H1 (cell line): ENCODE measurements around the gene SH2B2.

Source experiments
- POLR2A ChIP-seq, 2 experiments: IDR thresholded peaks; 1 replicate in 1 of 2; 2 replicates in 1 of 2; pipeline ENCODE4 v1.6.1; 2011; ENCODE audit warnings: low read depth in 2 of 2, low read length in 2 of 2, mild to moderate bottlenecking in 2 of 2; ENCODE audit errors: control extremely low read depth in 1 of 2
- POU5F1 ChIP-seq: IDR thresholded peaks from 2 replicates; pipeline ENCODE4 v1.6.1; 2011; ENCODE audit warnings: low read depth, mild to moderate bottlenecking, low read length, moderate library complexity
- SP4 ChIP-seq: IDR thresholded peaks from 2 replicates; pipeline ENCODE4 v1.6.1; 2012; ENCODE audit warnings: low read length, inconsistent platforms
- TAF7 ChIP-seq: optimal IDR thresholded peaks from 2 replicates; pipeline ENCODE3; 2011; ENCODE audit warnings: low read depth, mild to moderate bottlenecking, inconsistent platforms, low read length, moderate library complexity, borderline replicate concordance
- TEAD4 ChIP-seq: IDR thresholded peaks from 2 replicates; pipeline ENCODE4 v1.6.1; 2012; ENCODE audit warnings: low read depth, low read length, inconsistent platforms, mixed read lengths
- TF ChIP-seq, protein P1 (sequence below): IDR thresholded peaks from 2 replicates; pipeline ENCODE4 v1.6.1; 2012; ENCODE audit warnings: inconsistent platforms
- TF ChIP-seq, protein P2 (sequence below), 3 experiments: IDR thresholded peaks; 1 replicate in 2 of 3; 2 replicates in 1 of 3; pipeline versions ENCODE4 v1.5.1 to v1.6.1; 2011; ENCODE audit warnings: low read length in 3 of 3, mild to moderate bottlenecking in 3 of 3, inconsistent platforms in 2 of 3, low read depth in 1 of 3, moderate library complexity in 1 of 3; ENCODE audit not compliant: insufficient read depth in 1 of 3; ENCODE audit errors: control extremely low read depth in 1 of 3

DNA sequence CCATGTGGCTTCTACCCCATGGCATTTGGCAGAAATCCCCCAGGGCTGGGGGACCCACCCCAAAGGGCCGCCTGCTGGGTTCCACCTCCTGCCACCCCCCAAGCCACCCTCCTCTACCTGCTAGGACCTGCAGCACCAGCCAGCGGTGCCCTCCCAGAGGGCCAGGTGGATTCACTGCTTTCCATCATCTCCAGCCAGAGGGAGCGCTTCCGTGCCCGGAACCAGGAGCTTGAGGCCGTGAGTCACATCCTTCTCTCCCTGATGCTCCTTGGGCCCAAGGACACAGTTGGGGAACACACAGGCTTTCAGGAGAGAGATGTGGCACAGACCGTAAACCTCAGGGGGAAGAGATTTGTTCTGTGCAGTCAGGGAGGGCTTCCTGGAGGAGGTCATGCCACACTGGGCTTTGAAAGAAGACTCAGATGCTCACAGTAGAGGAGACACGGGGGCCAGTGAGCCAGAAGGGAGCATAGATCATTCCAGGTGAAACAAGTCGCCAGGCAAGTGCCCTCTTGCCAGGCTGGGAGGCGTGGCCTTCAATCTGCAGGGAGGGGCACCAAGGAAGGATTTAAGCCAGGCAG lies 11.5 kb upstream of the SH2B2 start:
- no peak for TF ChIP-seq TEAD4
- TF ChIP-seq, protein P1, sequence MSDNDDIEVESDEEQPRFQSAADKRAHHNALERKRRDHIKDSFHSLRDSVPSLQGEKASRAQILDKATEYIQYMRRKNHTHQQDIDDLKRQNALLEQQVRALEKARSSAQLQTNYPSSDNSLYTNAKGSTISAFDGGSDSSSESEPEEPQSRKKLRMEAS: no peak
- TF ChIP-seq POLR2A (IDR thresholded peaks at IDR 0.05; ENCODE audit: control extremely low read depth in 1 of 2, low read depth in 2 of 2, low read length in 2 of 2): no peak
- TF ChIP-seq, protein P2, sequence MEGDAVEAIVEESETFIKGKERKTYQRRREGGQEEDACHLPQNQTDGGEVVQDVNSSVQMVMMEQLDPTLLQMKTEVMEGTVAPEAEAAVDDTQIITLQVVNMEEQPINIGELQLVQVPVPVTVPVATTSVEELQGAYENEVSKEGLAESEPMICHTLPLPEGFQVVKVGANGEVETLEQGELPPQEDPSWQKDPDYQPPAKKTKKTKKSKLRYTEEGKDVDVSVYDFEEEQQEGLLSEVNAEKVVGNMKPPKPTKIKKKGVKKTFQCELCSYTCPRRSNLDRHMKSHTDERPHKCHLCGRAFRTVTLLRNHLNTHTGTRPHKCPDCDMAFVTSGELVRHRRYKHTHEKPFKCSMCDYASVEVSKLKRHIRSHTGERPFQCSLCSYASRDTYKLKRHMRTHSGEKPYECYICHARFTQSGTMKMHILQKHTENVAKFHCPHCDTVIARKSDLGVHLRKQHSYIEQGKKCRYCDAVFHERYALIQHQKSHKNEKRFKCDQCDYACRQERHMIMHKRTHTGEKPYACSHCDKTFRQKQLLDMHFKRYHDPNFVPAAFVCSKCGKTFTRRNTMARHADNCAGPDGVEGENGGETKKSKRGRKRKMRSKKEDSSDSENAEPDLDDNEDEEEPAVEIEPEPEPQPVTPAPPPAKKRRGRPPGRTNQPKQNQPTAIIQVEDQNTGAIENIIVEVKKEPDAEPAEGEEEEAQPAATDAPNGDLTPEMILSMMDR (IDR thresholded peaks at IDR 0.05; ENCODE audit: control extremely low read depth in 1 of 3, insufficient read depth in 1 of 3, low read depth in 1 of 3, low read length in 3 of 3): no peak
- TF ChIP-seq SP4: no peak
- no peak for TF ChIP-seq TAF7
- TF ChIP-seq POU5F1: no peak
